Ectodermal cell (in vitro differentiated cells): ENCODE results near the gene IGIP.

ENCODE experiments used
- H3K27ac ChIP-seq: 2 replicates; pipeline ENCODE4 v1.7.0; 2013; ENCODE audit warnings: mild to moderate bottlenecking, low read depth, low read length; ENCODE audit not compliant: insufficient read depth, poor library complexity, severe bottlenecking
- H3K27me3 ChIP-seq: 2 replicates; pipeline ENCODE4 v1.7.0; 2013; ENCODE audit warnings: mild to moderate bottlenecking, low read length; ENCODE audit not compliant: insufficient read depth, control insufficient read depth, poor library complexity, severe bottlenecking
- H3K36me3 ChIP-seq: one replicate; pipeline ENCODE4 v1.7.0; 2013; ENCODE audit warnings: low read length; ENCODE audit not compliant: control insufficient read depth, insufficient read depth
- H3K4me1 ChIP-seq: one replicate; pipeline ENCODE4 v1.7.0; 2013; ENCODE audit warnings: low read length; ENCODE audit not compliant: control insufficient read depth, insufficient read depth
- H3K4me3 ChIP-seq: 2 replicates; pipeline ENCODE4 v1.7.0; 2013; ENCODE audit warnings: low read depth, low read length, control low read depth; ENCODE audit not compliant: insufficient read depth
- H3K9me3 ChIP-seq: 2 replicates; pipeline ENCODE4 v1.7.0; 2013; ENCODE audit warnings: mild to moderate bottlenecking, low read length, moderate library complexity; ENCODE audit not compliant: control insufficient read depth
- WGBS, 2 experiments: methylation state at CpG; one replicate each; pipeline ENCODE4 v1.1.7; 2013; ENCODE audit warnings: missing lambda C conversion rate in 2 of 2; 5-methylcytosine and 5-hydroxymethylcytosine counted together

The IGIP gene

DNA sequence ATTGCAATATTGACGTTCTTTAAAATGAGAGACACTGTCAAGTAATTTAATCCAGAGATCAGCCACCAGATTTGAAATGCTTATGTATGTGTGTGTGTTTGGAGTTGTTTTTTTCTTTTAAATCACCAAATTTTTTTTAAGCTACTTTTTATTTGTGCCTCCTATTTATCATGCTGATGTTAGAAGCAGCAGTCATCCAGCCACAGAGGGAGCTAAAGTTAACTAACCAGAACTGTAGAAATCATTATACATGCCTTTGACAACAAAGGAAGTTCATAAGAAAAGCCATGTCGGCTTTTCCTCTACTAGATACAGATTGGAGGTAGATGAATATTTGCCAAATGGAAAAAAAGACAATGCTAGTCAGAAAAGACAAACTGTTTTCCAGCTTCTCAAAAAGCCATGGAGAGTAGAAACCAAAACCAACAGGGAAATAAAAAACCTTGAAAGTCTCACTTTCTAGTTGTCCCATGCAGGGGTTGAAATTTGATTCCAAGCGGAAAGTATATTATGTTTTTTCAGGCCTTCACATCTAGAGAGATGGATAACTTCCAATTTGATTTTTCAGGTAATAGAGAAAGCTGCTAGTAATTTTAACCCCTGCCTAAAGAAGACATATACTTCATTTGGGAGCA is 7.3 kb upstream of the IGIP start:
- H3K27ac ChIP-seq, result no peak overlapping the region
- peaks cover 48% of the 10 kb centered on the region for H3K27me3 ChIP-seq
- WGBS, 2 experiments, result 73 to 74% methylated on average over 3 of the region's 3 CpGs
- no peaks in the 10 kb centered on the region for H3K36me3 ChIP-seq
- H3K4me1 ChIP-seq, result peaks cover 1% of the 10 kb centered on the region
- no peak overlapping the region for H3K4me3 ChIP-seq
- H3K9me3 ChIP-seq, result no peaks in the 10 kb centered on the region

DNA sequence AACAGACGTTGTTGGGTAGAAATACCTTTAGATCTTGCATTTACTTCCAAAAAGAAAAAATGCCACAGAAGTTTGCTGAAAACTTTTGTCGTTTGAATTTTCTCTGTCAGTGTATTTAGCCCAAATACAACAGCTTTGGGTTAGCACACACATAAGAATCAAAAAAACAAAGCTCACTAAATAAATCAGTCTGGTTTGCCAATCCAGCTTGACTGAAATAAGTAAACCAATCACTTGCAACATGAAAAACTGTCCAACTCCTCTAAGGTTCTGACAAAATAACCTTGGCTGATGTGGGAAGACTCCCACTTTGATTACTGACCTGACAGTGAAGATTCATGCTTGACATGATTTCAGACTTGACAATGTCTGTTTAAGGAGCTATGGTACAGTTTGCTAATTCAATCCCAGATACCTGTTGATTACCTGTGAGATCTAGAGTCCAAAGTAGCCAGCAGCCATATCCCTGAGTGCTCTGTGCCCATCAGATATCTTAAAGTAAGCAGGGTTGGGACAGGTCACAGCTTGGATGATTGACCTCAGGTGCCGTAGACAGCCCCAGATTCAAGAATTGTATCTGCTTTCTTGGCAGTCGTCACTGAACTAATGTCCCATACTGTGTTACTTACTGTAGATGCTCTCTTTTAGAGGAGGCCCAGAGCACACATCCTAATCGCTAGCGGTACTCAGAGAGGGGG is 727 bp downstream of the IGIP start:
- H3K4me1 ChIP-seq, result no peaks in the 10 kb centered on the region
- 88 to 93% methylated on average over 6 of the region's 6 CpGs for WGBS, 2 experiments
- H3K4me3 ChIP-seq, result no peak overlapping the region
- no peak overlapping the region for H3K27ac ChIP-seq
- H3K27me3 ChIP-seq, result no peaks in the 10 kb centered on the region
- H3K36me3 ChIP-seq, result no peaks in the 10 kb centered on the region
- no peaks in the 10 kb centered on the region for H3K9me3 ChIP-seq

DNA sequence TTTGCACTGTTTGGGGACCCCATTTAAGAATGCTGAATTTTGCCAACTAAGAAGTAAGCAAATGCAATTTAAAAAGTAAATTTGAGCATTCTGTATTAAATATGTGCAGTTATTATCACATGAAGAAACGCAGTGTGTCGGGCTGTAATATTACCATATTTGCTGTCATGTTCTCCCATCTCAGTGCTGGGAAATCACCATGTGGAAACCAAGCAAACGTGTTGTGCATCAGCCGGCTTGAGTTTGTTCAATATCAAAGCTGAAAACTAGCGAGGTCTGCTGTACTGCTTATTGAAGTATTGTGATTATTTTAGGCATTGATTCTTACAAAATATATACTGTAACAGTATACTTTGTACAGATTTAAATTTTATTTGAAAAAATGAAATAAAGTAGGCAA is 2.6 kb downstream of the IGIP start:
- Histone ChIP-seq H3K4me3 (no peak overlapping the region), H3K27me3 (no peaks in the 10 kb centered on the region), H3K27ac (no peak overlapping the region), H3K36me3 (no peaks in the 10 kb centered on the region), H3K4me1 (no peaks in the 10 kb centered on the region), H3K9me3 (no peaks in the 10 kb centered on the region)
- 94 to 95% methylated on average over 4 to 5 of the region's 5 CpGs for WGBS, 2 experiments

GRCh38 chr5:140130949-140131733 is 5.4 kb downstream of the IGIP start:
- no peaks in the 10 kb centered on the region for H3K4me1 ChIP-seq
- H3K27me3 ChIP-seq, result no peaks in the 10 kb centered on the region
- no peak overlapping the region for H3K27ac ChIP-seq
- H3K9me3 ChIP-seq, result no peaks in the 10 kb centered on the region
- 60 to 67% methylated on average over 5 of the region's 5 CpGs for WGBS, 2 experiments
- no peak overlapping the region for H3K4me3 ChIP-seq
- no peaks in the 10 kb centered on the region for H3K36me3 ChIP-seq

DNA sequence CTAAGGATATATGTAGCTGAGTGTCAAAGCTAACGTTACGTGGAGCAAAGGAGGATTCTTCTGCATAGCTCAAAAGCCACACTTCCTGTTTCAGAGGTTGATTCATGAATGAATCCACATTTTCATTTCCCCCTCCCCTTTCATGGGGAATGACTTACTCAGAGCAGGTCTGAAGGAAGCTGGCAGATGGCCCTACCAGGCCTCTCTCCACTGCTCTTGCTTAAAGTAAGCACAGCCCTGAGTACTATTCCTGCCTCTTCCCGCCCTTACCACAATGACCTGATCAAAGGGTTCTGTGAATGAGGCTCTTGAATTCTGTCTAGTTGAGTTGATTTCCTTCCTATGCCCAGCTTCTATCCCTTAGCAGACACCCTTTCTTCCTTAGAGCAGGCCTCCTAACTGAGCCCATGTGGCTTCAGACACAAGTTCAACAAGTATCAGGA is 6.3 kb downstream of the IGIP start:
- WGBS, 2 experiments, result 88 to 96% methylated on average over 3 of the region's 3 CpGs

DNA sequence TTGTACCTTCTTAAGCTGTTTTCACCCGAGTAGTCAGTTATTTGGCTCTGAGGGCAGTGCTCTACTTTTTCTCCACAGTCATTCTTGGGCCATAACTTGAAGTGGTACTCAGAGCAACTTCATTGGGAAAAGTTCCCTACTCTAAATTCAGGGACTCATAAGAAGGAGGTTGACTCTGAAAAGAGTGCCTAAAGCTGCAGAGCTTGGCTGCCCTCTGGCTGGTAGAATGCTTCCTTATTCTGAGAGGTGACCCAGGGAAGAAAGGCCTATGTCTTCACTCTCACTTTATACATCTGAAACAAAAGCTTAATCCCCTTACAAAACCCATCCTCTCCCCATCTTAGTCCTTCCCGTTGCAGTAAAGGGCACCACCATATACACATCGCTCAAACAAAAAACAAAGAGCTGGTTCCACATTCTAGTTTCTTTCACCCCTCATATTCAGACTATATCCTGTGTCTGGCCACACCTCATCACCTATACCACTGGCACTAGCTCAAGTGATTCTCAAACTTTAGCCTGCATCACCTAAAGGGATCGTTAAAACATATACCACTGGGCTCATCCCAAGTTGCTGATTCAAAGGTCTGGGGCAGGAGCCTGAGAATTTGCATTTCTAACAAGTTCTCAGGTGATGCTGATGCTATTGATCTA is 7.9 kb downstream of the IGIP start:
- H3K4me3 ChIP-seq, result no peak overlapping the region
- H3K4me1 ChIP-seq, result no peaks in the 10 kb centered on the region
- H3K36me3 ChIP-seq, result no peaks in the 10 kb centered on the region
- no peaks in the 10 kb centered on the region for H3K27me3 ChIP-seq
- H3K9me3 ChIP-seq, result no peaks in the 10 kb centered on the region
- WGBS, 2 experiments, result 84 to 85% methylated on average over 4 of the region's 4 CpGs
- no peak overlapping the region for H3K27ac ChIP-seq

More for the DNA sequence above, 6.3 kb downstream of the IGIP start:
- Histone ChIP-seq H3K27ac (no peak overlapping the region), H3K36me3 (no peaks in the 10 kb centered on the region), H3K4me3 (no peak overlapping the region), H3K27me3 (no peaks in the 10 kb centered on the region), H3K4me1 (no peaks in the 10 kb centered on the region), H3K9me3 (no peaks in the 10 kb centered on the region)

DNA sequence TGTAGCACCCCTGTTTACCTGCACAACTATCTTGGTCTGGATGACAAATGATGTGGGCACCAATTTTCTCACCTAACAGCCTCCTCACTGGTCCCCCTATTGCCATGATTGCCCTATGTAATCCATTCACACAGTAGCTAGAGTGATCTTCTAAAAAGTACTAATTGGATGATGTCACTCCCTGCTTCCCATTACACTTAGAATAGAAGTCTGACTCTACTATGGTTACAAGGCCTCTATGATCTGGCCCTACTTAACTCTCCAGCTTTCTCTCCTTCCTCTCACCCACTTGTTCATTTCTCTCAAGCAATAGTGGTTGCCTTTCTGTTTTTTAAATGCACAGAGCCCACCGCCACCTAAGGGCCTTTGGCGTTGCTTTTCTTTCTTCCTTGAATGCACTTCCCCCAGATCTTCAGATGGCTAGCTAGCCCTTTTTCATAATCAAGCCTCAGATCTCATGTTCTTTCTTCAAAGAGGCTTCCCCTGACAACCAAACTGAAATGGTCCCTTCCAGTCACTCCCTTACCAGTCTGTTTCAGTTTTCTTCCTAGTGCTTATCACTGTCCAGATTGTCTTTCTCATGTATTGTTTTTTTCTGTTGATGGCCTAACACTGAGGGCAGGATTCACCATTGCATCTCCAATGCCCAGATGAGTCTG is 8.7 kb downstream of the IGIP start:
- Histone ChIP-seq H3K9me3 (no peaks in the 10 kb centered on the region), H3K27me3 (no peaks in the 10 kb centered on the region), H3K36me3 (no peaks in the 10 kb centered on the region), H3K4me1 (no peaks in the 10 kb centered on the region), H3K4me3 (no peak overlapping the region), H3K27ac (no peak overlapping the region)
- WGBS, 2 experiments, result 90 to 94% methylated on average over 2 of the region's 2 CpGs

- H3K4me3 ChIP-seq, result no peak overlapping the region
- H3K27ac ChIP-seq, result no peak overlapping the region
- no peaks in the 10 kb centered on the region for H3K4me1 ChIP-seq
These were observed 9.4 kb downstream of the IGIP start for GRCh38 chr5:140135127-140135526.

GRCh38 chr5:140136624-140137023 is 10.9 kb downstream of the IGIP start:
- H3K4me3 ChIP-seq, result no peak overlapping the region
- H3K36me3 ChIP-seq, result no peaks in the 10 kb centered on the region
- H3K27me3 ChIP-seq, result peaks cover 5% of the 10 kb centered on the region
- H3K4me1 ChIP-seq, result no peaks in the 10 kb centered on the region
- WGBS, 2 experiments, result 89 to 94% methylated on average over 1 of the region's 1 CpG
- H3K27ac ChIP-seq, result no peak overlapping the region
- H3K9me3 ChIP-seq, result no peaks in the 10 kb centered on the region

More at GRCh38 chr5:140135127-140135526, 9.4 kb downstream of the IGIP start:
- H3K9me3 ChIP-seq, result no peaks in the 10 kb centered on the region
- no peaks in the 10 kb centered on the region for H3K27me3 ChIP-seq
- no peaks in the 10 kb centered on the region for H3K36me3 ChIP-seq
